Activated CD4-positive, alpha-beta T cell treated with anti-CD3 and anti-CD28 coated beads for 4 hours (primary cell): ENCODE data around the gene LLGL2.
A peak's percentile ranks its signal among the peaks of the same experiment; 100 is the strongest.
"Not testable (repeated sequence)": the region's sequence is repeated elsewhere in the genome, so short reads cannot be mapped to it uniquely, and the experiment has no call there.

Experiments
- DNase-seq, 2 donors: peaks; one replicate each; pipeline ENCODE4 v3.0.0-alpha.2; 2020

LLGL2 gene

GRCh38 chr17:75524970-75525805, at the start of gene LLGL2:
LLGL2 (plus strand) TSS chr17:75525697; CDS start chr17:75543427, 17,730 bp downstream.
- DNase-seq = peak; percentile 80 to 82

GRCh38 chr17:75475851-75476250, 49.6 kb upstream of the LLGL2 start:
- no peak for DNase-seq

GRCh38 chr17:75476271-75476671, 49.2 kb upstream of the LLGL2 start:
- no peak for DNase-seq

- DNase-seq = no peak
Observed at GRCh38 chr17:75476752-75477489, 48.6 kb upstream of the LLGL2 start.

GRCh38 chr17:75477490-75477862, 48.0 kb upstream of the LLGL2 start:
- DNase-seq = not testable (repeated sequence)

- DNase-seq = no peak
Observed at GRCh38 chr17:75478508-75478907, 47.0 kb upstream of the LLGL2 start.

GRCh38 chr17:75480281-75480680, 45.2 kb upstream of the LLGL2 start:
- no peak for DNase-seq

GRCh38 chr17:75481194-75482068, 44.1 kb upstream of the LLGL2 start:
- no peak for DNase-seq

GRCh38 chr17:75482098-75482942, 43.2 kb upstream of the LLGL2 start:
- no peak for DNase-seq

GRCh38 chr17:75485688-75486087, 39.8 kb upstream of the LLGL2 start:
- DNase-seq = no peak

- no peak for DNase-seq
Observed at GRCh38 chr17:75486151-75486550, 39.3 kb upstream of the LLGL2 start.

- no peak for DNase-seq
Observed at GRCh38 chr17:75486951-75487350, 38.5 kb upstream of the LLGL2 start.

- peak in 1 of 2 donors; percentile 32 for DNase-seq
Observed at GRCh38 chr17:75487351-75488070, 38.0 kb upstream of the LLGL2 start.

- no peak for DNase-seq
Observed at GRCh38 chr17:75488693-75489510, 36.6 kb upstream of the LLGL2 start.

- no peak for DNase-seq
Observed at GRCh38 chr17:75489511-75489955, 36.0 kb upstream of the LLGL2 start.

GRCh38 chr17:75490173-75490743, 35.2 kb upstream of the LLGL2 start:
- DNase-seq = no peak

- no peak for DNase-seq
Observed at GRCh38 chr17:75490953-75491649, 34.4 kb upstream of the LLGL2 start.

- no peak for DNase-seq
Observed at GRCh38 chr17:75491680-75492079, 33.8 kb upstream of the LLGL2 start.

GRCh38 chr17:75492555-75493168, 32.8 kb upstream of the LLGL2 start:
- DNase-seq = no peak
